NB4 (cell line): ENCODE data around the gene TMEM248.
"Not testable (repeated sequence)": the region's sequence is repeated elsewhere in the genome, so short reads cannot be mapped to it uniquely, and the experiment has no call there.

Experiments used
- DNase-seq: peaks from one replicate; pipeline ENCODE4 v3.0.0; 2010; ENCODE audit warnings: low read depth
- H3K4me3 ChIP-seq: one replicate; pipeline ENCODE4 v1.5.1; 2011; ENCODE audit warnings: mild to moderate bottlenecking, low read depth, low read length, moderate library complexity
- CTCF ChIP-seq: IDR thresholded peaks from one replicate; pipeline ENCODE4 v1.5.1; 2012; ENCODE audit warnings: low read depth, low read length
- MAX ChIP-seq: IDR thresholded peaks from 2 replicates; pipeline ENCODE4 v1.6.1; 2011; ENCODE audit warnings: low read depth, low read length
- MYC ChIP-seq: IDR thresholded peaks from 2 replicates; pipeline ENCODE4 v1.6.1; 2011; ENCODE audit warnings: low read depth, low read length
- POLR2A ChIP-seq: IDR thresholded peaks from 2 replicates; pipeline ENCODE4 v1.6.1; 2011; ENCODE audit warnings: mild to moderate bottlenecking; ENCODE audit not compliant: insufficient read length; ENCODE audit errors: extremely low read depth

The TMEM248 gene

GRCh38 chr7:66883716-66884115 lies 37.3 kb upstream of the TMEM248 start:
- H3K4me3 ChIP-seq = no peak overlapping the region
- TF ChIP-seq CTCF (no peak), MYC (no peak), POLR2A (no peak), MAX (no peak)
- no peak for DNase-seq

- peak; percentile 43 for DNase-seq
- not testable (repeated sequence) for H3K4me3 ChIP-seq
These were observed 36.5 kb upstream of the TMEM248 start for GRCh38 chr7:66884556-66884955.

GRCh38 chr7:66886152-66886551 lies 34.9 kb upstream of the TMEM248 start:
- TF ChIP-seq MAX (no peak), MYC (no peak), CTCF (no peak), POLR2A (no peak)
- DNase-seq = peak; percentile 72
- no peak overlapping the region for H3K4me3 ChIP-seq

- not testable (repeated sequence) for DNase-seq, H3K4me3 ChIP-seq
These were observed 32.8 kb upstream of the TMEM248 start for GRCh38 chr7:66888223-66888622.

- H3K4me3 ChIP-seq = no peak overlapping the region
- no peak for TF ChIP-seq MAX
- TF ChIP-seq CTCF = peak; percentile 21
- TF ChIP-seq POLR2A = no peak
- TF ChIP-seq MYC = no peak
- peak; percentile 48 for DNase-seq
These were observed 26.5 kb upstream of the TMEM248 start for GRCh38 chr7:66894463-66895080.

- no peak for DNase-seq
- H3K4me3 ChIP-seq = no peak overlapping the region
- TF ChIP-seq CTCF = no peak
- TF ChIP-seq MAX = no peak
- no peak for TF ChIP-seq POLR2A
- no peak for TF ChIP-seq MYC
These were observed 24.6 kb upstream of the TMEM248 start for GRCh38 chr7:66896441-66896840.

- no peak for DNase-seq
- TF ChIP-seq POLR2A (no peak), MYC (no peak), MAX (no peak), CTCF (no peak)
These were observed 21.3 kb upstream of the TMEM248 start for GRCh38 chr7:66899552-66900280.

More at GRCh38 chr7:66899552-66900280, 21.3 kb upstream of the TMEM248 start:
- H3K4me3 ChIP-seq = no peak overlapping the region
